H1 (cell line): ENCODE results near the gene GDPGP1. TPM values are rescaled to one million over a fixed set of nuclear protein-coding genes. Genes with fewer than 3 reads are reported as not detected.

Source experiments
- CTCF ChIA-PET: fragments of 300-600 bp; sonication (Branson Sonifier 250); formaldehyde crosslinking; loops from one replicate; lab custom pipeline; 2021; ENCODE audit not compliant: partially characterized antibody; lab: Charles Lee
- POLR2A ChIA-PET: fragments of 300-600 bp; sonication (Branson Sonifier 250); formaldehyde crosslinking; loops from one replicate; lab custom pipeline; 2021; ENCODE audit warnings: inconsistent platforms; ENCODE audit not compliant: partially characterized antibody; lab: Charles Lee
- DNase-seq, 2 experiments: peaks; one replicate each; pipeline versions ENCODE4 v3.0.0 to v3.0.0-alpha.2; 2010 to 2022; ENCODE audit warnings: low spot score in 2 of 2, low read depth in 1 of 2, mixed read lengths in 1 of 2
- FAIRE-seq: peaks from 2 replicates; lab custom pipeline; 2011; peaks lifted over from hg19 to GRCh38; lab: Jason Lieb, UNC
- H2AFZ ChIP-seq: 2 replicates; pipeline ENCODE4 v1.8.1; 2012; ENCODE audit warnings: low read length, inconsistent platforms
- H2AK5ac ChIP-seq: 2 replicates; pipeline ENCODE4 v1.6.1; 2013; ENCODE audit warnings: low read depth, low read length
- H2BK120ac ChIP-seq: replicated peaks from 2 replicates; pipeline ENCODE3; 2013; ENCODE audit warnings: low read depth, low read length, inconsistent platforms
- H2BK12ac ChIP-seq: 2 replicates; pipeline ENCODE4 v1.6.1; 2013; ENCODE audit warnings: low read depth, low read length
- H2BK15ac ChIP-seq: 2 replicates; pipeline ENCODE4 v1.6.1; 2013; ENCODE audit warnings: low read length
- H2BK20ac ChIP-seq: 2 replicates; pipeline ENCODE4 v1.6.1; 2013; ENCODE audit warnings: low read length
- H2BK5ac ChIP-seq: 2 replicates; pipeline ENCODE4 v1.6.1; 2013; ENCODE audit warnings: low read depth, low read length
- H3K14ac ChIP-seq: 2 replicates; pipeline ENCODE4 v1.6.1; 2013; ENCODE audit warnings: inconsistent platforms; ENCODE audit not compliant: insufficient read length
- H3K18ac ChIP-seq: 2 replicates; pipeline ENCODE4 v1.6.1; 2013; ENCODE audit warnings: low read length; ENCODE audit errors: extremely low read depth
- H3K23ac ChIP-seq: 2 replicates; pipeline ENCODE4 v1.6.1; 2013; ENCODE audit warnings: inconsistent platforms; ENCODE audit not compliant: insufficient read length
- H3K23me2 ChIP-seq: 2 replicates; pipeline ENCODE4 v1.6.1; 2013; ENCODE audit warnings: low read depth, low read length
- H3K27ac ChIP-seq: 2 replicates; pipeline ENCODE4 v1.6.1; 2011; ENCODE audit warnings: low read depth, low read length, inconsistent platforms
- H3K27me3 ChIP-seq, 4 experiments: replicated peaks in 1 of 4; 1 replicate in 1 of 4; 2 replicates in 3 of 4; pipeline versions ENCODE4 v1.6.1 to v1.8.1; 2011 to 2013; ENCODE audit warnings: low read length in 3 of 4, mild to moderate bottlenecking in 3 of 4, inconsistent platforms in 2 of 4, mixed read lengths in 2 of 4, moderate library complexity in 1 of 4; ENCODE audit not compliant: control insufficient read depth in 3 of 4, insufficient read depth in 3 of 4; ENCODE audit errors: extremely low read depth in 1 of 4
- H3K36me3 ChIP-seq, 4 experiments: 2 replicates each; pipeline versions ENCODE4 v1.6.1 to v1.8.1; 2011 to 2013; ENCODE audit warnings: mild to moderate bottlenecking in 4 of 4, low read length in 3 of 4, moderate library complexity in 2 of 4, control low read depth in 1 of 4, inconsistent platforms in 1 of 4; ENCODE audit not compliant: insufficient read depth in 4 of 4, control insufficient read depth in 2 of 4
- H3K4ac ChIP-seq: replicated peaks from 2 replicates; pipeline ENCODE3; 2013; ENCODE audit warnings: low read length, low read depth, mixed read lengths, inconsistent platforms; ENCODE audit not compliant: insufficient read length
- H3K4me1 ChIP-seq, 4 experiments: replicated peaks in 1 of 4; 1 replicate in 1 of 4; 2 replicates in 3 of 4; pipeline versions ENCODE4 v1.6.1 to v1.8.1; 2011 to 2013; ENCODE audit warnings: low read length in 3 of 4, inconsistent platforms in 2 of 4, mixed read lengths in 1 of 4; ENCODE audit not compliant: insufficient read depth in 4 of 4, control insufficient read depth in 3 of 4
- H3K4me2 ChIP-seq, 2 experiments: 2 replicates each; pipeline versions ENCODE4 v1.6.1 to v1.8.1; 2011 to 2013; ENCODE audit warnings: low read depth in 2 of 2, low read length in 2 of 2, control low read depth in 1 of 2, inconsistent platforms in 1 of 2, mild to moderate bottlenecking in 1 of 2; ENCODE audit not compliant: insufficient read depth in 1 of 2
- H3K4me3 ChIP-seq, 4 experiments: fragments of 200-600, 300-600 bp in 1 of 4; sonication (generic), shearing (Covaris generic), sonication (Bioruptor Twin) in 1 of 4; 2 replicates each; pipeline versions ENCODE4 v1.5.1 to v1.8.1; 2011 to 2016; ENCODE audit warnings: low read length in 4 of 4, low read depth in 3 of 4, control low read depth in 2 of 4, inconsistent platforms in 2 of 4, mild to moderate bottlenecking in 2 of 4, mixed read lengths in 1 of 4, moderate library complexity in 1 of 4; ENCODE audit not compliant: insufficient read depth in 2 of 4; ENCODE audit errors: extremely low read depth in 1 of 4
- H3K56ac ChIP-seq: replicated peaks from 2 replicates; pipeline ENCODE3; 2013; ENCODE audit warnings: low read depth, mild to moderate bottlenecking, mixed read lengths, low read length, inconsistent platforms; ENCODE audit not compliant: insufficient read length
- H3K79me1 ChIP-seq: 2 replicates; pipeline ENCODE4 v1.6.1; 2013; ENCODE audit warnings: low read depth, low read length, control low read depth
- H3K79me2 ChIP-seq, 2 experiments: 2 replicates each; pipeline versions ENCODE4 v1.6.1 to v1.8.1; 2012 to 2013; ENCODE audit warnings: low read length in 2 of 2, mild to moderate bottlenecking in 2 of 2, inconsistent platforms in 1 of 2; ENCODE audit not compliant: insufficient read depth in 2 of 2, control insufficient read depth in 1 of 2
- H3K9ac ChIP-seq, 4 experiments: replicated peaks in 1 of 4; 1 replicate in 1 of 4; 2 replicates in 3 of 4; pipeline versions ENCODE4 v1.6.1 to v1.8.1; 2011 to 2013; ENCODE audit warnings: low read depth in 3 of 4, low read length in 3 of 4, control low read depth in 2 of 4, mild to moderate bottlenecking in 2 of 4, moderate library complexity in 2 of 4, inconsistent platforms in 1 of 4; ENCODE audit errors: extremely low read depth in 1 of 4
- H3K9me3 ChIP-seq, 2 experiments: 2 replicates each; pipeline versions ENCODE4 v1.6.1 to v1.8.1; 2012 to 2013; ENCODE audit warnings: mild to moderate bottlenecking in 2 of 2, moderate library complexity in 2 of 2, control low read depth in 1 of 2, inconsistent platforms in 1 of 2, low read depth in 1 of 2, low read length in 1 of 2, mixed read lengths in 1 of 2; ENCODE audit not compliant: insufficient read depth in 2 of 2
- H4K20me1 ChIP-seq, 2 experiments: replicated peaks in 1 of 2; 2 replicates each; pipeline versions ENCODE3 to v1.8.1; 2011 to 2013; ENCODE audit warnings: inconsistent platforms in 2 of 2, low read length in 2 of 2, mild to moderate bottlenecking in 1 of 2; ENCODE audit not compliant: insufficient read depth in 2 of 2, control insufficient read depth in 1 of 2
- H4K5ac ChIP-seq: 2 replicates; pipeline ENCODE4 v1.6.1; 2013; ENCODE audit warnings: low read length, low read depth, mixed read lengths, inconsistent platforms; ENCODE audit not compliant: insufficient read length
- H4K8ac ChIP-seq: 2 replicates; pipeline ENCODE4 v1.8.0; 2013; ENCODE audit warnings: mild to moderate bottlenecking, moderate library complexity, low read length, inconsistent platforms; ENCODE audit not compliant: insufficient read depth; ENCODE audit errors: extremely low read depth
- H4K91ac ChIP-seq: replicated peaks from 2 replicates; pipeline ENCODE3; 2013; ENCODE audit warnings: low read length, mixed read lengths, inconsistent platforms; ENCODE audit not compliant: insufficient read length
- ASH2L ChIP-seq: fragments of 200-600, 300-600 bp; sonication (generic); IDR thresholded peaks from one replicate; pipeline ENCODE4 v1.7.1; 2017; ENCODE audit warnings: low read length
- BRCA1 ChIP-seq: IDR thresholded peaks from 2 replicates; pipeline ENCODE4 v1.6.1; 2012; ENCODE audit warnings: low read depth, low read length, improper control_type of control experiment
- CEBPB ChIP-seq: IDR thresholded peaks from 2 replicates; pipeline ENCODE4 v1.6.1; 2012; ENCODE audit warnings: low read depth, low read length
- CHD2 ChIP-seq: IDR thresholded peaks from 2 replicates; pipeline ENCODE4 v1.6.1; 2012; ENCODE audit warnings: low read length, improper control_type of control experiment
- CTCF ChIP-seq, 3 experiments: IDR thresholded peaks; 1 replicate in 2 of 3; 2 replicates in 1 of 3; pipeline versions ENCODE4 v1.5.1 to v1.6.1; 2011; ENCODE audit warnings: low read length in 3 of 3, mild to moderate bottlenecking in 3 of 3, inconsistent platforms in 2 of 3, low read depth in 1 of 3, moderate library complexity in 1 of 3; ENCODE audit not compliant: insufficient read depth in 1 of 3; ENCODE audit errors: control extremely low read depth in 1 of 3
- EGR1 ChIP-seq: IDR thresholded peaks from 2 replicates; pipeline ENCODE4 v1.6.1; 2011; ENCODE audit warnings: low read depth, low read length, borderline replicate concordance
- EZH2 ChIP-seq: fragments of 200-600 bp; sonication (generic); IDR thresholded peaks from 2 replicates; pipeline ENCODE4 v1.7.1; 2012; ENCODE audit warnings: low read depth, mild to moderate bottlenecking, moderate library complexity, low read length, inconsistent platforms; ENCODE audit not compliant: severe bottlenecking
- JUN ChIP-seq: IDR thresholded peaks from 2 replicates; pipeline ENCODE4 v1.6.1; 2011; ENCODE audit warnings: low read depth, mild to moderate bottlenecking, improper control_type of control experiment, low read length
- KDM5A ChIP-seq: fragments of 200-600 bp; IDR thresholded peaks from 2 replicates; pipeline ENCODE4 v1.7.1; 2012; ENCODE audit warnings: mild to moderate bottlenecking, low read length, inconsistent platforms, mixed read lengths
- SRF ChIP-seq: IDR thresholded peaks from 2 replicates; pipeline ENCODE4 v1.6.1; 2011; ENCODE audit warnings: mild to moderate bottlenecking, low read depth, low read length, moderate library complexity
- WGBS, 2 experiments: shearing (Covaris generic) in 1 of 2; methylation state at CpG; one replicate each; pipeline versions ENCODE4 v1.1.6 to v1.1.7; 2013 to 2015; ENCODE audit warnings: low lambda C conversion rate in 2 of 2, mixed read lengths in 2 of 2, inconsistent platforms in 1 of 2, low coverage in 1 of 2, missing lambda C conversion rate in 1 of 2; ENCODE audit not compliant: insufficient replicate concordance in 2 of 2, insufficient coverage in 1 of 2, insufficient read length in 1 of 2; ENCODE audit errors: extremely low coverage in 1 of 2, missing lambda C conversion rate in 1 of 2; 5-methylcytosine and 5-hydroxymethylcytosine counted together
- polyA plus RNA-seq, 7 experiments: library from polyadenylated mRNA; depleted of rRNA in 3 of 7; stranded (reverse) in 5 of 7; unstranded in 2 of 7; fragments of >200 nt in 5 of 7; fragments of 200-250 nt in 2 of 7; gene quantifications; 1 replicate in 5 of 7; 2 replicates in 1 of 7; 4 replicates in 1 of 7; pipeline versions ENCODE4 v1.2.1 to v1.2.3, GENCODE V29; 2011 to 2013; ENCODE audit warnings: missing spikeins in 2 of 7, mixed read lengths in 2 of 7
- total RNA-seq: library from RNA; stranded (reverse); fragmentation: NEBNext Ultra II Directional; extraction: Animal tissue kit (Norgen Biotek cat#: 25700); gene quantifications from 2 replicates; pipeline ENCODE4 v1.2.1, GENCODE V29; 2021

The GDPGP1 gene
- total and polyA plus RNA-seq, 2 of the 8 experiments (the other 6 are each of a cell fraction or from before 2014, with no cell fraction given), result 1.8 to 5.6 TPM

- Histone ChIP-seq H2BK12ac (no peak overlapping the region), H3K79me1 (peaks cover 3% of the 10 kb centered on the region; the same call in 1 of the 2 replicates), H3K9ac (no peak overlapping the region), H3K27ac (no peak overlapping the region), H3K27me3 (no peaks in the 10 kb centered on the region), H2BK120ac (no peak overlapping the region), H3K36me3 (no peaks in the 10 kb centered on the region), H3K4me1 (peaks cover 0 to 12% (median 8%) of the 10 kb centered on the region in 4 experiments; a peak in 6 of 7 replicates), H4K91ac (no peak overlapping the region), H3K79me2 (no peaks in the 10 kb centered on the region), H3K23me2 (peaks cover 7% of the 10 kb centered on the region; the same call in 1 of the 2 replicates), H2AFZ (no peak overlapping the region), H4K5ac (no peak overlapping the region), H3K4me3 (no peak overlapping the region), H2BK5ac (no peak overlapping the region), H3K4ac (no peak overlapping the region), H3K14ac (no peak overlapping the region), H2BK20ac (no peak overlapping the region), H2AK5ac (no peak overlapping the region), H3K18ac (no peak overlapping the region), H2BK15ac (no peak overlapping the region), H3K4me2 (no peak overlapping the region), H3K23ac (no peak overlapping the region), H4K20me1 (peaks cover 0 to 2% of the 10 kb centered on the region in 2 experiments), H4K8ac (no peak overlapping the region), H3K56ac (no peak overlapping the region), H3K9me3 (no peaks in the 10 kb centered on the region)
- CTCF ChIA-PET, result interaction anchor here (0.6 to 2.0 kb wide), 13 partner anchors 11 to 116 kb away, joined by 3 to 8 read pairs (median 3); partner anchors contain the start of gene SEMA4B
- DNase-seq (no peak), FAIRE-seq (no peak)
- 57 to 89% methylated on average over 1 to 8 of the region's 8 CpGs for WGBS, 2 experiments
- POLR2A ChIA-PET, result interaction anchor here (0.8 kb wide), 1 partner anchor 10 kb away, joined by 4 read pairs; no protein-coding TSS in a partner anchor
- TF ChIP-seq KDM5A, result no peak
- no peak for TF ChIP-seq EZH2
- TF ChIP-seq ASH2L, result no peak
- no peak for TF ChIP-seq SRF
- no peak for TF ChIP-seq CEBPB
- TF ChIP-seq EGR1, result no peak
- TF ChIP-seq CTCF (IDR thresholded peaks at IDR 0.05; ENCODE audit: control extremely low read depth in 1 of 3, insufficient read depth in 1 of 3, low read depth in 1 of 3, low read length in 3 of 3), result no peak
- no peak for TF ChIP-seq BRCA1
- TF ChIP-seq CHD2, result no peak
- no peak for TF ChIP-seq JUN
Measured at GRCh38 chr15:90188914-90189748, 44.9 kb upstream of the GDPGP1 start.
